HG02943 (cell line): ENCODE data around the gene TBC1D28.
A peak's percentile ranks its signal among the peaks of the same experiment; 100 is the strongest.
"Not testable (repeated sequence)": the region's sequence is repeated elsewhere in the genome, so short reads cannot be mapped to it uniquely, and the experiment has no call there.

ENCODE experiments used
- ATAC-seq: cut with Tn5 transposase; IDR thresholded peaks from one replicate; pipeline ENCODE4 v1.9.1; 2021; ENCODE audit warnings: mild to moderate bottlenecking, low read depth, moderate library complexity; ENCODE audit not compliant: unreplicated experiment

Gene TBC1D28

DNA sequence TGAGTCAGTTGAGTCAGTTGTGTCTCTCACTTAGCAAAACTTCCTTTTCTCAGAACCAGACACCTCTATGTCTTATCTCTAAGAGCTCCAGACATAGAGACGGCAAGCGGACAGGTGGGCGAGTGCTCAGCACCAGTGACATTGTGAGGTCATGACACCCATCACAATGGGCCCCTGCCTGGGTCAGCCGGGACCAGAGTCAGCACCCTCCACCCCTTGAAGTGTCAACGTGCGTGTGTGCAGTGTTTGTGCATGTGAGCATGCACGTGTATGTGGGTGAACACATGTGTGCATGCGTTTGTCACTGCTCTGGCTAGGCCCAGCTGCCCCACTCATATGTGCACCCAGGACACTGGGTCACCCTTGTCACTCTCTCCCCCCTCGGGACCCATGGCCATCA lies at the start of gene TBC1D28:
TSS of gene TBC1D28 (minus strand) at position 101 of the 400 bp plus-strand sequence. CDS start 3,039 bp downstream, outside the sequence.
- ATAC-seq: not testable (repeated sequence)

DNA sequence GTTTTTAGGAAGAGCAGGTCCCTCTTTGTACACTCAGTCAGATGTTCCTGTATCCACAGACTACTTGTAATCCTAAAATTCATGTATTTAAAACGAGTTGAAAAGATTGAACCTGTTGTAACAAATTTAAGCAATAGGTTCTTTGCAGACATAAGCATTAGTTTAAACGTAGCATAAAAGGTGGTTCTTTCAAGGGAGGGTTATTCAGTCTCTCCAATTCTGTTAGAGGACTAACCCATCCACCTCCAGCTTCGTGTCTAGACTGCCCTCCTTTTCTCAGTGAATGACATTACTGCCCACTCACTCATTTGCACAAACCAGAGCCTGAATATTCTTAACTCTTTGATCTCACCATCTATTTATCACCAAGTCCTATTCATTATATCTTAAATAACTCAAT lies 38.5 kb upstream of the TBC1D28 start:
- ATAC-seq: not testable (repeated sequence)

DNA sequence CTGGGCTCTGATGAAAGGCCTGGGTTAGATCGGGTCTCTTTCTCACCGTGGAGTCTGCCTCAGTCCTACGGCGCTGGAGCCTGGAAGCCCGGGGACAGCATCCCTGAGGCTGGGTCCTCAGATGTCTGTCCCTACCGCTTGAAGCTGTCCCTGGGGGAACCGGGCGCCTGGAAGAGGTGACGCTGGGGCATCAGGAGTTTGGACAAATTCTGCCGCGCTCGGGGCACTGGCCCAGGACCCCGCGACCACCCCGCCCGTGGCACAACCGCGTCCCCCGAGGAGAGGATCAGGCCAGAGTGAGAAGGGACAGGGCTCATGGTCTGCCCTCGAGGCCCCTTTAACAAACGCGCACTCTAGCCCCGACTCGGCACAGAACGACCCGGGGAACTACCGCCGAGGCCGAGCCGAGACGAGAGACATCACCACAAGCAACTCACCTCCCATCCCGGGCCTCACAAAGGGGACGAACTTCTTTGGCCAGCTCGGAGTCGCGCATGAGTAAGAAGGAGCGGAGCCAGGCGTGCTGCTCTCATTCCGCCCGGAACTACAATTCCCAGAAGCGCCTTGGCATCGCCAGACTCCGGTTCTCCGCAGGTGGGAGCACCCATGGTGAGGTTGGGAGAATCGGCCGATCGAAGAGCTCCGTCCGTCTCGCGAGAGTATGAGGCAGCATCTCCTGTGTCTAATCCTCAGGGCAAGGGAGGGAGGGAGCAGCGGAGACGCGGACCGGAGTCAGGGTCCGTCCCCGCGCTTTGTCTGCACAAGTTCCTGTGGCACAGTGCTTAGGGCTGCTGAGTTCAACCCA lies 37.8 kb upstream of the TBC1D28 start, which contains the start of gene FOXO3B:
TSS of gene FOXO3B (minus strand) at position 548 of the 805 bp plus-strand sequence. CDS start 663 bp downstream, outside the sequence.
- peak; percentile 88 for ATAC-seq

DNA sequence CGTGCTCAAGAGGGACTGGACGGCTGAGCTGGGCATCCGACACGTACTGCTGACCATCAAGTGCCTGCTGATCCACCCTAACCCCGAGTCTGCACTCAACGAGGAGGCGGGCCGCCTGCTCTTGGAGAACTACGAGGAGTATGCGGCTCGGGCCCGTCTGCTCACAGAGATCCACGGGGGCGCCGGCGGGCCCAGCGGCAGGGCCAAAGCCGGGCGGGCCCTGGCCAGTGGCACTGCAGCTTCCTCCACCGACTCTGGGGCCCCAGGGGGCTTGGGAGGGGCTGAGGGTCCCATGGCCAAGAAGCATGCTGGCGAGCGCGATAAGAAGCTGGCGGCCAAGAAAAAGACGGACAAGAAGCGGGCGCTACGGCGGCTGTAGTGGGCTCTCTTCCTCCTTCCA lies 33.2 kb upstream of the TBC1D28 start:
- not testable (repeated sequence) for ATAC-seq

- not testable (repeated sequence) for ATAC-seq
Measured at GRCh38 chr17:18676928-18677327, 32.7 kb upstream of the TBC1D28 start.

- ATAC-seq: not testable (repeated sequence)
Measured at GRCh38 chr17:18672395-18673227, 28.4 kb upstream of the TBC1D28 start.

DNA sequence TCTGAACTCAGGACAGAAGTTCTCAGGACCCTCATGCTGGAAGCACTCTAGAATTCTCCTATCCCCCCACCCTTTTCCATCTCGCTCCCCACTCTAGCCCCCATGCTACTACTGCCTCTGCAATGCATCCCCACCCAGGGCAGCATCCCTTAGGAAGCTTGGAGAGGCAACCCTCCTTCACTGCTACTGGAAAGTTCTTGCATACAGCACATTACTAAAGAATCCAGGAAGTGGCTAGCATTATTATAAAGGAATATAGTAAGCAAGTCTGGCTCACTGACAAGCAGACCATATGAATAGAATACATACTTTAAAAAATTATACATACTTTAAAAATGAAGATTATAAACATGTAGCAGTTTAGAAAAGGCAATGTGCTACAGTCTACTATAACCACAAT lies 24.4 kb upstream of the TBC1D28 start:
- ATAC-seq: not testable (repeated sequence)

DNA sequence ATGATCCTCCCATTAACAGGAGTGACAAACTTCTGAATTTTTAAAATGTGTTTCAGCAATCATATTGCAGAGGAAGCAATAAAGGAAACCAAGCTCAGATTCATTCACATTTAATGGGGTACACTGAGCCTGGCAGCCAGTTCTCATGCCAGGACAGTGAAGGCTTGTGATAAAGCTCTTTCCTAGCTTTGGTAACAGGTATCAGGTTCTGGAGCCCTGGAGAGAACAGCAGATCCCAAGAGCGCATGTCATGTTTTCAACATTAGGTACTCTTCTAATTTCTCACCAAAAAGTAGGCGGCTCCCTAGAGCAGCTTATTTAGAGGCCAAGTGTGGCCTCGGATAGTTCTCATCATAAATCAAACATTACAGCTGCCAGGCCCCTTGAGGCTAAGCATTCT lies 23.3 kb upstream of the TBC1D28 start:
- not testable (repeated sequence) for ATAC-seq

DNA sequence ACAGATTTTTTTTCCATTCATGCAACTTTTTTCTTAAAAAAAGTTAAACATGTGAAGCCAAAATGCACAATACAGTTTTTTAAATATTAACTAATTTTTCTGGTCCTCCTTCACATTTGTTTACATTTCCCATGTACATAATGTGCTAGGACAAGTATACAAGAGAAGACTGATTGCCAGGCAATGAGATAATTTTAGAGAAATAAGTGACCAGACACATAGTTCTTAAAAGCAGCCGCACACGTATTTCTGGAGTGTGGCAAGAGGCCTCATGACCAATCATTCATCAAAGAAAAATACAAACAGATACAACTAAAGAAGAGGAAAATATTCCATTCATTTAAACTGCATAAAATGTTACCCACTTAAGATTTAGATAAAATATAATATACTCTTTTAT lies 22.1 kb upstream of the TBC1D28 start:
- ATAC-seq: not testable (repeated sequence)

- ATAC-seq: not testable (repeated sequence)
Measured at GRCh38 chr17:18661924-18662624, 17.9 kb upstream of the TBC1D28 start.

GRCh38 chr17:18650094-18650493 lies 5.9 kb upstream of the TBC1D28 start:
- ATAC-seq: not testable (repeated sequence)

- ATAC-seq: not testable (repeated sequence)
Measured at GRCh38 chr17:18643124-18643523, 1.1 kb downstream of the TBC1D28 start.

DNA sequence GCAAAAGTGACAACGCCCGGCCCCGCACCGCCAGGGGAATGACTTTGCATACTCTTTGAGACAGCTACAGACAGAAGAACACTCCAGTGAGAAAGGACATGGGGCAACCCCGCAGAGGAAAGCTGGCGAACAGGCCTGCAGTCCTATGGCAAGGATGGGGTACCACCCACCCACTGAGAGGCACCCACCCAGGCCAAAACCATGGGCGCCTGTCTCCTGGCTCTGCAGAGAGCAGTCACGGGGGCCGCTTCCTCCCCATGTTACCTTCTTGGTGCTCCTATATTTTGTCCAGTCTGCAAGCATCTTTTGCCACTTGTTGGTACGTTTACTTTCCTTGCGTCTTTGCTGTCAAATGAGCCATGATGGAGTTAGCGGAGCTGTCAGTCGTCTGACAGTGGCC lies 5.8 kb downstream of the TBC1D28 start:
- not testable (repeated sequence) for ATAC-seq

DNA sequence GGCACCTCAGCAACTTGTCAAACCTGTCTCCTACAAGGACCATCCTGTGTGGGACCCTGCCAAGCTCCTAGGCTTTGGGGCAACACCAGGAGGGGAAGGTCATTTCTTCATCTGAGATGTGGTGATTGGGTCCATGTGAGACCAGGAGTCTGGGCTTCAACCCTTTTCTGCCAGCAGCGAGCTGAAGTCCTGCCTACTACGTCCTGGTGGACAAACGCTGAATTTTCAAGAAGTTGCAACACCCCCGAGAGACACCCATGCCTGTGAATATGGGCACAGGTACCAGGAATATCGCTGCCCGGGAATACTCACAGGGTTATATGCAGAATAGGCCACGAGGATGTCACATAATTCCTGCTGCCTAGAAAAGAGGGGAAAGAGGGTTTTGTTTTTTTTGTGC lies 8.0 kb downstream of the TBC1D28 start:
- ATAC-seq: not testable (repeated sequence)

GRCh38 chr17:18635773-18636172 lies 8.4 kb downstream of the TBC1D28 start:
- not testable (repeated sequence) for ATAC-seq

- not testable (repeated sequence) for ATAC-seq
Measured at GRCh38 chr17:18634550-18635263, 9.5 kb downstream of the TBC1D28 start.

GRCh38 chr17:18626152-18626870 lies 17.9 kb downstream of the TBC1D28 start:
- ATAC-seq: no peak

DNA sequence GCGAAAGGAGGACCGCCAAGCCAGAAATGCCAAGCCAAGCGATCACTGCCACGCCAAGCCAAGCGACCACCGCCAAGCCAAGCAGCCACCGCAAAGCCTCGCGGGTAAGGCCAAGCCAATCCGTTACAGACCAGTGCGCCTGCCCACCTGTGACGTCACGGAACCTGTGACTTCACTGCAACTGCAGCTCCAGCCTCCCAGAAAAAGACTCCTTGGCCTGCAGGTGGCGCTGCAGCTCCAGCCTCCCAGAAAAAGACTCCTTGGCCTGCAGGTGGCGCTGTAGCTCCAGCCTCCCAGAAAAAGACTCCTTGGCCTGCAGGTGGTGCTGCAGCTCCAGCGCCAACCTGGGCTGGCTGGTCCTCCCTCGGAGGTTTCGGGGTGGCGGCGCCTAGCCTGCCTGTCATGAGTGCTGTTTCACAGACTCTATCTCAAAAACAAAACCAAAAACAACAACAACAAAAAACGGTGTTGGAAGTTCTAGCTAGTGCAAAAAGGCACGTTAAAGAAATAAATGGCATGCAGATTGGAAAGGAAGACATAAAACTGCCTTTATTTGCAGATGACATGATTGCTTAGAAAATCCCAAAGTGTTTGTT lies 18.6 kb downstream of the TBC1D28 start:
- ATAC-seq: peak; percentile 63
